GM12873 (cell line): Measurements from ENCODE around the gene CIB4.

Source experiments
- TF ChIP-seq, protein P1 (sequence below): IDR thresholded peaks from 2 replicates; pipeline ENCODE4 v1.5.1; 2012; ENCODE audit warnings: low read depth, mild to moderate bottlenecking, moderate library complexity, low read length, control low read depth; ENCODE audit not compliant: insufficient read depth; ENCODE audit errors: missing control alignments

CIB4 gene

DNA sequence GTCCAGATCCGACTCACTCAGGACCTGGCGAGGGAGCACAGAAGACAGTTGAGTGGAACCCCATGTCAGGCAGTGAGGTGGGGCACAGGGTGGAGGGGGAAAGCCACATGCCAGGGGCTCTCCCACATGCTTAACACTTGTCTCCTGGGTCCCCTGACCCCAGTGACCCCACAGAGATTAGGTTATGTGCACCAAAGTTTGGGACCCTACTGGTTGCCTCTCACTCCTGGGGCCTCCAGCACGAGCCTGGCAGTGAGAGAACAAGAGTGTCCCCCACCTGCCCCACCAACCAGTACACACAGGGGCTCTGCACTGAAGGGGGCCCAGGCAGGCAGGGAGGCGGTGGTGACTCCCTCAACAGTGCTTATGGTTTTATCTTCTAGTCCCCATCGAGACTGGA lies 58.3 kb downstream of the CIB4 start:
- TF ChIP-seq, protein P1, sequence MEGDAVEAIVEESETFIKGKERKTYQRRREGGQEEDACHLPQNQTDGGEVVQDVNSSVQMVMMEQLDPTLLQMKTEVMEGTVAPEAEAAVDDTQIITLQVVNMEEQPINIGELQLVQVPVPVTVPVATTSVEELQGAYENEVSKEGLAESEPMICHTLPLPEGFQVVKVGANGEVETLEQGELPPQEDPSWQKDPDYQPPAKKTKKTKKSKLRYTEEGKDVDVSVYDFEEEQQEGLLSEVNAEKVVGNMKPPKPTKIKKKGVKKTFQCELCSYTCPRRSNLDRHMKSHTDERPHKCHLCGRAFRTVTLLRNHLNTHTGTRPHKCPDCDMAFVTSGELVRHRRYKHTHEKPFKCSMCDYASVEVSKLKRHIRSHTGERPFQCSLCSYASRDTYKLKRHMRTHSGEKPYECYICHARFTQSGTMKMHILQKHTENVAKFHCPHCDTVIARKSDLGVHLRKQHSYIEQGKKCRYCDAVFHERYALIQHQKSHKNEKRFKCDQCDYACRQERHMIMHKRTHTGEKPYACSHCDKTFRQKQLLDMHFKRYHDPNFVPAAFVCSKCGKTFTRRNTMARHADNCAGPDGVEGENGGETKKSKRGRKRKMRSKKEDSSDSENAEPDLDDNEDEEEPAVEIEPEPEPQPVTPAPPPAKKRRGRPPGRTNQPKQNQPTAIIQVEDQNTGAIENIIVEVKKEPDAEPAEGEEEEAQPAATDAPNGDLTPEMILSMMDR, result no peak

DNA sequence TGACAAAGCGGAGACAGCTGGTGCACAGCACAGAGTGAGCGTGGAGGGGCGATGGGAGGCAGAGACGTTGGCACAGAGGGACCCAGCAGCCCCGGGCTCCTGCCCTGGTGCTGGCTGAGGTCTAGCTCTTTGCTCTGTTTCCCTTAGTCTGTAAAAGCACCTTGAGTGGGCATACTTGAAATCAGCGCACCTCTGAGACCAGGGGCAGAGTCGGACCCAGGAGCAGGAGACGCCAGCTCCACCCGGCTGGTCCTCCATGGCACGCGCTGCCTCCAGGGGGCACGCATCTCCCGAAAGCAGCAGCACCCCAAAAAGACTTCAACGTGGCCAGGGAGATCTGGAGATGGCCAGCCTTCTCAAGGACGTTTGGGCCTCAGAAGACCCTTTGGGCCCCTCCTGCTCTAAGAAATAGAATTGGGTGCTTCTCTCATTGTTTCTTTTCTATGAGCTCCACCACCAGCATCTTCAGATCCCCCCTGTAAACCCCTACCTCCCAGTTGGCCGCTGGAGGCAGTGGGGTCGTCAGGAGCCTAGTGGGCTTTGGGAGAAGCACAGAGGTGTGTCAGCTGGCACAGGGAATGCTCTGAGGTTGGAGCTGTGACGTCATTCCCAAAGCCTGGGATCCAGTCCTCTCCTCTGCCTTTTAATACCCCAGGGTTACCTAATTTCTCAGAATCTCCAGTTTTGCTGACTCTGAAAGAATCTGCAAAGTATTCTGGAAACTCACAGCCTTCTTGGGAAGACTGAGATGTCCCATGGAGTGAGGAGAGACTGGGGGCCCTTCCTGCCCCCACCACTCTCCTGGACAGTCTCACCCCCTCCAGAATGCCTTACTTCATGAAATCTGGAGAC lies 58.9 kb downstream of the CIB4 start:
- TF ChIP-seq, protein P1, result no peak

DNA sequence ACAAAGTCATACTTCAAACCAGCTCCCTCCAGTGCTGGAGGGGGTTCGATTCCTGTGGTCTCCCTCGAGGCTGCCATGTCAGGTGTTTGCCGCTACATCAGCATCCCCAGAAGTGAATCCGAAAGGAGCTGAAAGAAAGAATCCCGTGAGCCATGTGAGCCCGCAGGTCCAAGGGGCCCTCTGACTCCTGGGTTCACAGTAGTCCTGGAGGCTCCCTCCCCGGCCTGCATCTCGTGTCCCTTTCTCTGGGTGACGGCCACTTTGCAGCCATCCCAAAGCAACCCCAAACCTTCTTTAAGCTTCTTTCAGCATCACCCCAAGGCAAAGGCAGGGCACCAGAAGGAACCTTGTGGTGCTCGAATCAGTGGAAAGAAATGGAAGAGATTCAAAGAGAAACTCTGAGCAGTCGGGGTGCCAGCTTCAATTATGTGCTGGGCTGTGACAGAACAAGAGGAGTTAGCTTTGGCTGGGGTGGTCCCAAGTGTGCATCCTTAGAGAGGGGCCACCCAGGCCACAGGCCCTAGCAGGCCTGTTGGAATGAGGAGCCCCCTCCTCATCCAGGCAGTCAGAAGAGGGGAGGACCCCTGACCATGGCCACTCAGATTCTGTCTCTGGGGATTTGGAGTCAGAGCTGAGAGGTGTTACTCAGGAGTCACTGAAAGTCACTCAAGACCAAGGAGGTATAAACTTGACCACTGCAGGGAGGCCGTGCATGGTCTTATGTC lies 59.7 kb downstream of the CIB4 start:
- TF ChIP-seq, protein P1, result no peak

DNA sequence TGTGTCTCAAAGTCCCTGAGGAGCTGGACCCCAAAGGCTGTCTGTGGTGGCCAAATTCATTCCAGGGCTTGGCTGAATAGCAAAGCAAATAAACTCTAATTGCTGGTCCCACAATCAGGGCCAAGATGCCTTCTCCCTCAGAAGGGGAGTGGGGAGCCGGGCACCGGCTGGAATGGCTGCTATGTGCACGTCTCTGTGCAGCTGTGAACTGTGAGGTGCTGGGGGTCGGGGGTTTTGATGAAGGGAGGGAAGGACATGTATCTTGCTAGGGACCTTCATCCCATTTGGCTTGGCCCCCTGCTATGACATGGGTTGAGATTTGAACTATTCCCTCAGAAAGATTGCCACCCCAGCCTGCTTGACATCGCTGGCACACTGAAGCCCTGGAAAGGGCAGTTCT lies 60.4 kb downstream of the CIB4 start:
- TF ChIP-seq, protein P1, result no peak

DNA sequence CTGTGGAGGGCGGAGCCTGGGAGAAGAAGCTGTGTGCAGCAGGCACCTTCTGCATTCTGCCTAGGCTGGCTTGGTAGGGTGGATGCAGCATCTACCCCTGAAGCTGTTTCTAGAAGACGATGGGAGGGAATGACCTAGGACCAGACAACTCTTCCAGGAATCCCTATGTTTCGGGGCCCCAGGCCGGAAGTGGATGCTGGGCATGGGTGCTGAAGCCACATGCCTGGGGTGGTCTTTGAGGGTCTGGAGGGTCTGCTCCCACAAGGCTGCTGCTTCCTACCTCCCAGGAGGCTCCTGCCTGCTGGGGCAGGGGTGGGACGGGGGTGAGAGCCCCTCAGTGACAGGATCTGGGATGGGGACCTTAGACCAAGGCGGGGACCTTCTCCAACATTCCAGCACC lies 61.0 kb downstream of the CIB4 start:
- TF ChIP-seq, protein P1, result no peak

DNA sequence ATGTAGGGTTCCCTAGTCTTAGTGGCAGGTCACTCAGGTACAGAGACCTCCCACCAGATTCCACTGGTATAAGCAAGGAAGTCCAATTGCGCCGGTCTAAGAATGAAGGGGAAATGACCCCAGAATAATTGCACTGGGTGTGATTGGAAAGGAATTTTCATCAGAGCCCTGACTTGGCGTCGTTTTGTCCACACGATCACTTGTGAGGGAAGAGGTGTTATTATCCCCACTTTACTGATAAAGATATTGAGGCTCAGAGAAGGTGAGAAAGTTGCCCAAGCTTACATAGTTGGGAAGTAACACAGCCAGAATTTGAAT lies 61.5 kb downstream of the CIB4 start:
- TF ChIP-seq, protein P1, result no peak

DNA sequence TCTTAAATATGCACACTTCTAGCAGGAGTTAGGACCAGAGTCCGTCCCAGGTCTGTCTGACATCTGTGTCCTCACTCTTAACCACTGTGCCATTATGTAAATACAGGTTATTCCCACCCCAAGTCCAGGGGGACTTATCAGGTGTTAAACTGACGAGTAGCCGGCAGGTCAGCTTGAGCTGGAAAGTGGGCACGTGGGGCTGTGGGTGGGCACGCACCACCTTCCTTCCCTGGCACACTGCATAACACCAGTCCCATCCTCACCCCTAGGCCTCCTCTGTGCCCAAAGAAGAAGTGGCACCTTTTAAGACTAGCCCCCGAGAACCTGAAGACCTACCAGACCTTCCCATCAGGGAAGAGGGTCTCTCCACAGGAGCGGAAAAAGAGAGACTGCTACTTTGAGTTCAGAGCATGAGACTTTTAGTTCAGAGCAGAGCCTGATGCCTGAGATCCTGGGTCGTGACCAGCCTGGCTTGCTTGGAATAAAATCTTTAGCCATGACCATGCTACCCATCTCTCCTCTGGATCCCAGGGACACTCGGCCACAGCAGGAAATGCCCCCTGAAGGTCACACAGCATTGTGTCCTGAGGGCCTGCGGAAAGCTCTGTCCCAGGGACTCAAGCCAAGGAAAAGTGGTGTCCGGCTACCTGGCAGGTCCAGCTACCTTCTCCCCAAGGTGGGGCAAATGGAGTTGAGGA lies 62.0 kb downstream of the CIB4 start:
- TF ChIP-seq, protein P1, result no peak
